Measurements from ENCODE around the gene SERPINB10.
"Not testable (repeated sequence)": the region's sequence is repeated elsewhere in the genome, so short reads cannot be mapped to it uniquely, and the experiment has no call there.

The SERPINB10 gene

DNA sequence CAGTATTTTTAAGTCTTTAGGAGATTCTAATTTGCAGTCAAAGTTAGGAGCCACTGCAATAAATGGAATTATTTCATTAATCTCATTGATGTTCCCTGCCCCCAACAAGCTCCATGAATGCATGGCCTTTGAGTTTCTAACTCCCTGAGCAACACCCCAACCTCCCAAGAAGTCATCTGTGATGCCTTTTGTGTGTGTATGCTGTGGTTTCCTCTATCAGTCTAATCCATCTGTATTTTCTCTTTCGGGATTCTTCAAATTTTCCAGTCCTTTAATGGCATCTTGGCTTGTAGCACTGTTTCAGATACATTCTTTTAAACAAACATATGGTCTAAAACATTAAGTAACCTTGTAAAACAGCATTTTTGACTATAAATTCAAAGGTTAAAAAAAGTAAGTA lies 16.8 kb downstream of the SERPINB10 start:
- TF ChIP-seq, protein P1, sequence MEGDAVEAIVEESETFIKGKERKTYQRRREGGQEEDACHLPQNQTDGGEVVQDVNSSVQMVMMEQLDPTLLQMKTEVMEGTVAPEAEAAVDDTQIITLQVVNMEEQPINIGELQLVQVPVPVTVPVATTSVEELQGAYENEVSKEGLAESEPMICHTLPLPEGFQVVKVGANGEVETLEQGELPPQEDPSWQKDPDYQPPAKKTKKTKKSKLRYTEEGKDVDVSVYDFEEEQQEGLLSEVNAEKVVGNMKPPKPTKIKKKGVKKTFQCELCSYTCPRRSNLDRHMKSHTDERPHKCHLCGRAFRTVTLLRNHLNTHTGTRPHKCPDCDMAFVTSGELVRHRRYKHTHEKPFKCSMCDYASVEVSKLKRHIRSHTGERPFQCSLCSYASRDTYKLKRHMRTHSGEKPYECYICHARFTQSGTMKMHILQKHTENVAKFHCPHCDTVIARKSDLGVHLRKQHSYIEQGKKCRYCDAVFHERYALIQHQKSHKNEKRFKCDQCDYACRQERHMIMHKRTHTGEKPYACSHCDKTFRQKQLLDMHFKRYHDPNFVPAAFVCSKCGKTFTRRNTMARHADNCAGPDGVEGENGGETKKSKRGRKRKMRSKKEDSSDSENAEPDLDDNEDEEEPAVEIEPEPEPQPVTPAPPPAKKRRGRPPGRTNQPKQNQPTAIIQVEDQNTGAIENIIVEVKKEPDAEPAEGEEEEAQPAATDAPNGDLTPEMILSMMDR (IDR thresholded peaks at IDR 0.05; ENCODE audit: extremely low read depth, missing control alignments), result no peak
- DNase-seq (ENCODE audit: low spot score), result no peak

DNA sequence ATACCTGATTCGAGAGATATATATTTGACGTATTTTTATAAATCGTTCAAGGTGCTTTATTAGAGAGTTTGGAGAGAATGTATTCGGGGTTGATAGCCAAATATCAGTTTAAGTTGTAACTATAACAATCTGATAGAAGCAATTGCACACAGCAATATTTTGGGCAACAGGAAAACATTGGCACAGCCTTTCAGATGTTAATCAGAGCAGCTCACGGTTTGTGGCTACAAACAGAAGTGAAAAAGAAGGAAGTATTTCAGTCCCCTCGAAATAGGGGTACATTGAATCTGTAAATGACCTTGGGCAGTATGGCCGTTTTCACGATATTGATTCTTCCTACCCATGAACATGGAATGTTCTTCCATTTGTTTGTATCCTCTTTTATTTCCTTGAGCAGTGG lies 20.6 kb downstream of the SERPINB10 start:
- DNase-seq (ENCODE audit: low spot score), result no peak

DNA sequence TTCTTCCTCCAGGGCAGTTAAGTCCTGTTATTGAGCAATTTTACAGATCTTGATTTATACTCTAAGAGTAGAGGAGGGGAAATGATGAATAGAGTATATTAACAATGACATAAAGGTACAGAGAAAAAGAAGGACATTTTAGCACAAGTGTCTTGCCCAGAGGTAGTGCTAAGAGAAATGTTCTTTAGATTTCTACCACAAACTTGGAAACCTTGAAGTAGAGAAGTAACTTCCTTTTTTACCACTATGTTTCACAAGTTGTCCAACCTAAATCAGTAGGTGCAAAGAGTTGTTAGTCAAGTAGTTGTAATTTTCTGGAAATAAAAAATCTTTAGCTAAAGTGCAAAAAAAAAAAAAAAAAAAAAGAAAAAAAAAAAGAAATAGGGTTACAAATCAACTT lies 21.6 kb downstream of the SERPINB10 start:
- not testable (repeated sequence) for DNase-seq (ENCODE audit: low spot score)

More for the DNA sequence above, 20.6 kb downstream of the SERPINB10 start:
- TF ChIP-seq, protein P1 (IDR thresholded peaks at IDR 0.05; ENCODE audit: extremely low read depth, missing control alignments), result no peak

DNA sequence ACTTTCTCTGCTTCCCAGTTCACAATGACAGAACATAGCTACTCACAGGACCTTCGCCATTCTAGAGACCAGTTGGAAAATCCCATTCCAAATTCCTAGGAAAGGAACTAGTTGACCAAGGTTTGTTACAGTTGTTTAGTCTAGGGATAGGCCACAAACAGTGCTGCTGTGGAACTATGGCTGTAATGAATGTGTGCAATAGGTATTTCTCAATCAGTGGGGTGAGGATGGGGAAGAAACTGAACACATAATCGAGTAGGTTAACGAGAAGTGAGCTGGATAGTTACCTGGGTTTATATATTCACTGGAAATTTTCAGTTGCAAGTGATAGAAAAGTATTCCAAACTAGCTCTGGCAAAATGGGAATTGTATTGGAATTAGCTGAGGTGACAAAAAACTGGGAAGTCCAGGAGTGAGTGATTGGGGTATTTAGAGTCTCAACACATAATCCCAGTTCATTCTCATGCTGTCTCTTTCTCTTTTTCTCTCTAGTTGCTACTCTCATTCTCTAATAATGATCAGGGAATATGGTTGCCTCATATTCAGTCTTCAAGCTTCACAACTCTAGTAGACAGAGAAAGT lies 23.1 kb downstream of the SERPINB10 start:
- DNase-seq (ENCODE audit: low spot score), result no peak
- TF ChIP-seq, protein P1 (IDR thresholded peaks at IDR 0.05; ENCODE audit: extremely low read depth, missing control alignments), result no peak

DNA sequence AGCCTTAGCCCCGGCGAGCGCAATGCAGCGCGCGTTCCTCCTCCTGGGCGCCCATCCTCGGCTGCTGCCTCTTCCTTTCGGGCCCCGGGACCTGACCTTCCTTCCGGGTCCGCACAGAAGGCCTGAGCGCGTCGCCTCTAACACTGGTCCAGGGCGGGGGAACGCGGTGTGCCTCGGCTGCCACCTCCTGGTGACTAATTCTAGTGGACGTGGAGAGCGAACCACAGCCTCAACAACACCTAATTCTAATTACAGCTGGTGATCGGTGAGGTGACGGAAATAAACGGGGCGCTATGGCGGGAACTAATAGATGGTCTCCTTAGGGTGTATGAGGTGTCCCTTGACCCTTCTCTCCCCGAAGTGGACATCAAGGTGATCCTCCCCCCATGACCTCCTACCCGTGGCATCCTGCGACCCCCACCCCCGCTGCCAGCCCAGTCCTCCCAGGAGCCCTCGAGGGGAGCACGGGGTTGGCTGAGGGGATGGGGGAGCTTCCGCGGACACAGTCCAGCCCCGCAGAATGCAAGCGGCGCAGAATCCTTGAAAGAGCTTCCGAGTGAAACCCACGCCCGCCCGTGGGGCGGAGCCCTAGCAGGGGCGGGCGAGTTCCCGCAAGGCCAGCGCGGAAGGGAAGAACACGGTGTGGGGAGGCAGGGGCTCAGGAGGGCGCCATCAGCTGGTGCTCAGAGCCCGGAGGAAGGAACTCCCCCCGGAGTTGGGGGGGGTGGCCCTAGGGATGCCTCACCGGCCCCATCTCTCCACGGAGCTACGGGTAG lies 28.6 kb downstream of the SERPINB10 start:
- TF ChIP-seq, protein P1 (IDR thresholded peaks at IDR 0.05; ENCODE audit: extremely low read depth, missing control alignments), result peak; percentile 79
- peak; percentile 85 for DNase-seq (ENCODE audit: low spot score)

DNA sequence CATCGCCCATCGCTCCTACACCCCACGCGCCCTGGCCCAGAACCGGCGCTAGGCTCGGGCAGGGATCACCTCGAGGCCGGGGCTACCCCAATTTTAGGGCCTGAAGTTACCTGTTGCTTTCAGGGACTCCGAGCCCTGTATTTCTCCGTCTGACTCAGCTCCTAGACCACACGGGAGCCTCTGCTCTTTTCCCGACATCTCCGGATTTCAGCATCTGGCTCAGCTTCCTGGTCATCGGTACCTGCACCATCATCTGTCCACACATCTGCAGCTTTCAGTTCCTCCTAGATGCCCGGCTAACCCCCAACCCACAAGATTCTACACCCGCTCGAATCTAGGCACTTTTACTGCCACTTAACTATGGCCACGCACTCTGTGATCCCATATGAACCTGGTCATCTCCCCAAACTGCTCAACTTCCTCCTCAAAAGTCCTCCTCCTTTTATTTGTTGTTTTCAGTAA lies 29.2 kb downstream of the SERPINB10 start:
- DNase-seq (ENCODE audit: low spot score), result no peak
- TF ChIP-seq, protein P1 (IDR thresholded peaks at IDR 0.05; ENCODE audit: extremely low read depth, missing control alignments), result no peak

DNA sequence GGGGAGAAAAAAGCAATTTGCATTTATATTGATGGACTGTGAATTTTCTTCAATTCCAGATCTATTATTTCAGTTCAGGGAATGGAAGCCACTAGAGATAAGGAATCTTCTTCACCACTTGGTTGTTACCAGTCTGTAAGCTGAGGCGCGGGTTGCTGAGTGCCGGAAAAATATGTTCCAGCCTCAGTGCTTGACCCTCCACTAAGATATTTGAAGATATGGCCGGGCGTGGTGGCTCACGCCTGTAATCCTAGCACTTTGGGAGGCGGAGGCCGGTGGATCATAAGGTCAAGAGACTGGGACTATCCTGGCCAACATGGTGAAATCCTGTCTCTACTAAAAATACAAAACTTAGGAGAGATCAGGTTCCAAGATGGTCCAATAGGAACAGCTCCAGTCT lies 32.2 kb downstream of the SERPINB10 start:
- TF ChIP-seq, protein P1 (IDR thresholded peaks at IDR 0.05; ENCODE audit: extremely low read depth, missing control alignments), result no peak

DNA sequence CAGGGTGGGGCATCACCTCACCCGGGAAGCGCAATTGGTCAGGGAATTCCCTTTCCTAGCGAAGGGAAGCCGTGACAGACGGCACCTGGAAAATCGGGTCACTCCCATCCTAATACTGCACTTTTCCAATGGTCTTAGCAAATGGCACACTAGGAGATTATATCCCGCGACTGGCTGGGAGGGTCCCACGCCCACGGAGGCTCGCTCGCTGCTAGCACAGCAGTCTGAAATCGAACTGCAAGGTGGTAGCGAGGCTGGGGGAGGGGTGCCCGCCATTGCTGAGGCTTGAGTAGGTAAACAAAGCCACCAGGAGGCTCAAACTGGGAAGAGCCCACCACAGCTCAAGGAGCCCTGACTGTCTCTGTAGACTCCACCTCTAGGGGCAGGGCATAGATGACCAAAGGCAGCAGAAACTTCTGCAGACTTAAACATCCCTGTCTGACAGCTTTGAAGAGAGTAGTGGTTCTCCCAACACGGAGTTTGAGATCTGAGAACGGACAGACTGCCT lies 32.8 kb downstream of the SERPINB10 start:
- DNase-seq (ENCODE audit: low spot score), result not testable (repeated sequence)

More for the DNA sequence above, 32.2 kb downstream of the SERPINB10 start:
- DNase-seq (ENCODE audit: low spot score), result no peak

Data from GM20000 (cell line).